ENCODE measurements around the gene SLC1A3.

SLC1A3 gene

DNA sequence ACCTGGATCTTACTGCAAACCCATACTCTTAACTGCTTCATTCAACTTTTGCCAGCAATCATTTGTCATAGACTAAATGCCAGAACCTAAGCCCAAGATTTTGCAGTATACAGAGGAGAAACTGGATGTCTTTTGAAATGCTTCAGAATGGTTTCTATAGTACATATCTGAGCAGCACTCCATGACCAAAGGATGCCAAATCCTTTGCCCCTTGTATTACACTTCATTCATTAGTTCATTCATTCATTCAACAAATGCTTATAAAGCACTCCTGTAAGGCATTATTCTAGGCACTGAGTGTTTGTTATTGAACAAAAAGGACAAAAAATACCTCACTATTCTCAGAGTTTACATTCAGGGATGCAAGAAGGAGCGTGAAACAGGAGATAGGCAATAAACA lies 119.9 kb downstream of the SLC1A3 start:
- Histone ChIP-seq H3K9me3 (replicated peaks; ENCODE audit: insufficient read depth, low read length) (no peaks in the 10 kb centered on the region), H4K20me1 (ENCODE audit: insufficient read depth, low read length) (no peaks in the 10 kb centered on the region), H2AFZ (ENCODE audit: low read length) (no peak overlapping the region), H3K27ac (ENCODE audit: low read length) (no peak overlapping the region), H3F3A (ENCODE audit: insufficient read depth, low read length) (peaks cover 10% of the 10 kb centered on the region), H3K27me3 (replicated peaks; ENCODE audit: insufficient read depth, low read length) (no peaks in the 10 kb centered on the region), H3K4me1 (ENCODE audit: low read length) (peaks cover 41% of the 10 kb centered on the region), H3K36me3 (replicated peaks; ENCODE audit: insufficient read depth, low read length) (no peaks in the 10 kb centered on the region), H3K9ac (ENCODE audit: low read length) (no peak overlapping the region), H3K4me3 (ENCODE audit: low read length) (no peak overlapping the region), H3K4me2 (ENCODE audit: low read depth, low read length) (no peak overlapping the region), H3K9me2 (replicated peaks; ENCODE audit: insufficient read depth, low read length) (no peaks in the 10 kb centered on the region), H3K79me2 (ENCODE audit: low read length) (no peaks in the 10 kb centered on the region)
- TF ChIP-seq EZH2 (optimal IDR thresholded peaks at IDR 0.05; ENCODE audit: low read depth, low read length) (no peak), EZH2phosphoT487 (IDR thresholded peaks at IDR 0.05; ENCODE audit: low read length) (no peak)
- TF ChIP-seq, protein P1, sequence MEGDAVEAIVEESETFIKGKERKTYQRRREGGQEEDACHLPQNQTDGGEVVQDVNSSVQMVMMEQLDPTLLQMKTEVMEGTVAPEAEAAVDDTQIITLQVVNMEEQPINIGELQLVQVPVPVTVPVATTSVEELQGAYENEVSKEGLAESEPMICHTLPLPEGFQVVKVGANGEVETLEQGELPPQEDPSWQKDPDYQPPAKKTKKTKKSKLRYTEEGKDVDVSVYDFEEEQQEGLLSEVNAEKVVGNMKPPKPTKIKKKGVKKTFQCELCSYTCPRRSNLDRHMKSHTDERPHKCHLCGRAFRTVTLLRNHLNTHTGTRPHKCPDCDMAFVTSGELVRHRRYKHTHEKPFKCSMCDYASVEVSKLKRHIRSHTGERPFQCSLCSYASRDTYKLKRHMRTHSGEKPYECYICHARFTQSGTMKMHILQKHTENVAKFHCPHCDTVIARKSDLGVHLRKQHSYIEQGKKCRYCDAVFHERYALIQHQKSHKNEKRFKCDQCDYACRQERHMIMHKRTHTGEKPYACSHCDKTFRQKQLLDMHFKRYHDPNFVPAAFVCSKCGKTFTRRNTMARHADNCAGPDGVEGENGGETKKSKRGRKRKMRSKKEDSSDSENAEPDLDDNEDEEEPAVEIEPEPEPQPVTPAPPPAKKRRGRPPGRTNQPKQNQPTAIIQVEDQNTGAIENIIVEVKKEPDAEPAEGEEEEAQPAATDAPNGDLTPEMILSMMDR (IDR thresholded peaks at IDR 0.05; ENCODE audit: low read length), result no peak
- no peak for DNase-seq

- Histone ChIP-seq H4K20me1 (ENCODE audit: insufficient read depth, low read length) (no peaks in the 10 kb centered on the region), H3K4me1 (ENCODE audit: low read length) (peaks cover 37% of the 10 kb centered on the region), H3K4me2 (ENCODE audit: low read depth, low read length) (no peak overlapping the region), H3K79me2 (ENCODE audit: low read length) (no peaks in the 10 kb centered on the region), H2AFZ (ENCODE audit: low read length) (no peak overlapping the region), H3K9me3 (replicated peaks; ENCODE audit: insufficient read depth, low read length) (no peaks in the 10 kb centered on the region), H3K36me3 (replicated peaks; ENCODE audit: insufficient read depth, low read length) (no peaks in the 10 kb centered on the region), H3K4me3 (ENCODE audit: low read length) (no peak overlapping the region), H3F3A (ENCODE audit: insufficient read depth, low read length) (peaks cover 10% of the 10 kb centered on the region), H3K27ac (ENCODE audit: low read length) (no peak overlapping the region), H3K9me2 (replicated peaks; ENCODE audit: insufficient read depth, low read length) (no peaks in the 10 kb centered on the region), H3K9ac (ENCODE audit: low read length) (no peak overlapping the region), H3K27me3 (replicated peaks; ENCODE audit: insufficient read depth, low read length) (no peaks in the 10 kb centered on the region)
- DNase-seq, result no peak
- TF ChIP-seq, protein P1 (IDR thresholded peaks at IDR 0.05; ENCODE audit: low read length), result no peak
- TF ChIP-seq EZH2phosphoT487 (IDR thresholded peaks at IDR 0.05; ENCODE audit: low read length), result no peak
- no peak for TF ChIP-seq EZH2 (optimal IDR thresholded peaks at IDR 0.05; ENCODE audit: low read depth, low read length)
Observed at GRCh38 chr5:36726767-36727166, 120.4 kb downstream of the SLC1A3 start.

DNA sequence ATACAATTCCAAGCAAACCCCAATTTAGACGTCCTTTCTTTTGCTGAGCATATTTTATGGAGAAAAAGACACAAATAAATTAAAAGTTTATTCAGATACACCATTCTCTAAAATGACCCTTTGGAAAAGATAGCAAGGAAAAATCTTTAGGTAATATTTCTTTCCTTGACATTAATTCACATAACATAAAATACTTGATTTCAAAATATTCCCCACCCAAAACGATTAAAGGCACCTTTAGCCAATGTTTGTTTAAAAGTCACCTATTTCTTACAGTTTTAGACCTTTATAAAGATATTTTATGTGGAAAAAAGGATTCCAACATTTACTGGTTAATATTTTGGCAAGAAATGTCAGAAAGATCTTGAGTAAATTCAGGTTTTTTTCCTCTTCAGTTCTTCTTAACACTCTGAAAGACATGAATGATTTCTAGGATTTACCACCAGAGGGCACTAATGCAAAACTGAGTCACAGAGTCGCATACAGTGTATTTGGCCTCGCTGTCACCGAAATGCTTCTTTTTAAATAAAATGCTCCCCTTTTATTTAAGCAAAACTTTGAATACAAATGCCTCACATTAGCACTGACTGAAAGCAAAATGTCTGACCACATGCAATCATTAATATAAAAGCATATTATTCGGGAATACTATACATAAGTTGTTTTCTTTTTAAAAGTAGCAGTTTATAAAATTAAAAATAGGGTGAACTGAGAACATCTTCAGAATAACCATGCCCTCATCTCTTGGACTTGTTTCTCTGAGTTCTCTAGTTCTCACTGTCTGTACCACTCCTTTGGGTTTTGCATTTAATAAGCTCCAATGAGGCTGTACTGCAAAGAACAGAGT lies 122.5 kb downstream of the SLC1A3 start:
- Histone ChIP-seq H3K27me3 (replicated peaks; ENCODE audit: insufficient read depth, low read length) (no peaks in the 10 kb centered on the region), H4K20me1 (ENCODE audit: insufficient read depth, low read length) (no peaks in the 10 kb centered on the region), H3K27ac (ENCODE audit: low read length) (no peak overlapping the region), H3K4me1 (ENCODE audit: low read length) (peaks cover 15% of the 10 kb centered on the region), H3K79me2 (ENCODE audit: low read length) (no peaks in the 10 kb centered on the region), H3K4me3 (ENCODE audit: low read length) (no peak overlapping the region), H3K9ac (ENCODE audit: low read length) (no peak overlapping the region), H3K4me2 (ENCODE audit: low read depth, low read length) (peak overlapping the region; percentile 10; the same call in 1 of the 2 replicates), H3K9me2 (replicated peaks; ENCODE audit: insufficient read depth, low read length) (no peaks in the 10 kb centered on the region), H3K36me3 (replicated peaks; ENCODE audit: insufficient read depth, low read length) (no peaks in the 10 kb centered on the region), H3F3A (ENCODE audit: insufficient read depth, low read length) (peaks cover 10% of the 10 kb centered on the region), H3K9me3 (replicated peaks; ENCODE audit: insufficient read depth, low read length) (no peaks in the 10 kb centered on the region), H2AFZ (ENCODE audit: low read length) (no peak overlapping the region)
- DNase-seq, result peak; percentile 73
- no peak for TF ChIP-seq EZH2phosphoT487 (IDR thresholded peaks at IDR 0.05; ENCODE audit: low read length)
- no peak for TF ChIP-seq EZH2 (optimal IDR thresholded peaks at IDR 0.05; ENCODE audit: low read depth, low read length)
- TF ChIP-seq, protein P1 (IDR thresholded peaks at IDR 0.05; ENCODE audit: low read length), result peak; percentile 72
